ENCODE data around the gene STX10.

The STX10 gene

GRCh38 chr19:13100841-13101589 lies 49.2 kb downstream of the STX10 start:
- Histone ChIP-seq H3K4me1 (ENCODE audit: control extremely low read depth in 1 of 4, control insufficient read depth in 4 of 4, insufficient read depth in 4 of 4, low read length in 3 of 4) (peaks cover 3 to 78% (median 64%) of the 10 kb centered on the region in 4 experiments), H3K4me3 (ENCODE audit: control insufficient read depth in 1 of 7, extremely low read depth in 1 of 7, insufficient read depth in 4 of 7, low read depth in 2 of 7, low read length in 6 of 7) (peak overlapping the region; percentile 79 to 100 (median 94)), H3K27me3 (replicated peaks in 2 of 5; ENCODE audit: control insufficient read depth in 4 of 5, insufficient read depth in 5 of 5, low read length in 4 of 5) (no peaks in the 10 kb centered on the region), H3K9me3 (ENCODE audit: control extremely low read depth in 1 of 5, control insufficient read depth in 4 of 5, insufficient read depth in 2 of 5, low read depth in 1 of 5, low read length in 4 of 5) (no peaks in the 10 kb centered on the region), H3K27ac (ENCODE audit: insufficient read depth in 1 of 2, low read depth in 1 of 2, low read length in 2 of 2, poor library complexity in 1 of 2, severe bottlenecking in 2 of 2) (peak overlapping the region; percentile 80 to 95), H3K36me3 (ENCODE audit: control insufficient read depth in 4 of 4, insufficient read depth in 4 of 4, low read length in 3 of 4) (peaks cover 0 to 30% (median 10%) of the 10 kb centered on the region in 4 experiments)
- WGBS (ENCODE audit: insufficient coverage): 2% methylated on average over 10 of the region's 18 CpGs
- peak in 2 of 3 donors; percentile 49 to 58 for DNase-seq
- CTCF ChIA-PET: interaction anchor here (0.5 to 2.6 kb wide), 12 partner anchors 14 to 136 kb away, joined by 3 to 8 read pairs (median 4); no protein-coding TSS in a partner anchor
- POLR2A ChIA-PET: interaction anchor here (0.8 to 9.5 kb wide), 7 partner anchors 15 to 159 kb away, joined by 3 to 156 read pairs (median 4); partner anchors contain the start of genes IER2, NACC1, STX10 and TRMT1

- DNase-seq: peak; percentile 67 to 92 (median 90)
- H3K27ac ChIP-seq (ENCODE audit: insufficient read depth in 1 of 2, low read depth in 1 of 2, low read length in 2 of 2, poor library complexity in 1 of 2, severe bottlenecking in 2 of 2): peak overlapping the region; percentile 75 to 95
- ChIA-PET CTCF (interaction anchor here (0.8 to 2.6 kb wide), 3 partner anchors 39 to 163 kb away, joined by 3 to 8 read pairs (median 3); no protein-coding TSS in a partner anchor), POLR2A (interaction anchor here (1.0 to 9.5 kb wide), 5 partner anchors 16 to 135 kb away, joined by 3 to 156 read pairs (median 5); partner anchors contain the start of genes IER2, NACC1, STX10 and TRMT1)
- peaks cover 3 to 77% (median 61%) of the 10 kb centered on the region in 4 experiments for H3K4me1 ChIP-seq (ENCODE audit: control extremely low read depth in 1 of 4, control insufficient read depth in 4 of 4, insufficient read depth in 4 of 4, low read length in 3 of 4)
- peaks cover 0 to 30% (median 10%) of the 10 kb centered on the region in 4 experiments for H3K36me3 ChIP-seq (ENCODE audit: control insufficient read depth in 4 of 4, insufficient read depth in 4 of 4, low read length in 3 of 4)
- no peaks in the 10 kb centered on the region for H3K27me3 ChIP-seq (replicated peaks in 2 of 5; ENCODE audit: control insufficient read depth in 4 of 5, insufficient read depth in 5 of 5, low read length in 4 of 5)
- H3K4me3 ChIP-seq (ENCODE audit: control insufficient read depth in 1 of 7, extremely low read depth in 1 of 7, insufficient read depth in 4 of 7, low read depth in 2 of 7, low read length in 6 of 7): peak overlapping the region in 6 of 7 experiments; percentile 92 to 100 (median 96)
- no peaks in the 10 kb centered on the region for H3K9me3 ChIP-seq (ENCODE audit: control extremely low read depth in 1 of 5, control insufficient read depth in 4 of 5, insufficient read depth in 2 of 5, low read depth in 1 of 5, low read length in 4 of 5)
- WGBS (ENCODE audit: insufficient coverage): 2% methylated on average over 7 of the region's 12 CpGs
Observed at GRCh38 chr19:13100031-13100588, 50.1 kb downstream of the STX10 start.

GRCh38 chr19:13099073-13099999 lies 50.8 kb downstream of the STX10 start:
- Histone ChIP-seq H3K27me3 (replicated peaks in 2 of 5; ENCODE audit: control insufficient read depth in 4 of 5, insufficient read depth in 5 of 5, low read length in 4 of 5) (no peaks in the 10 kb centered on the region), H3K27ac (ENCODE audit: insufficient read depth in 1 of 2, low read depth in 1 of 2, low read length in 2 of 2, poor library complexity in 1 of 2, severe bottlenecking in 2 of 2) (peak overlapping the region; percentile 75 to 95), H3K9me3 (ENCODE audit: control extremely low read depth in 1 of 5, control insufficient read depth in 4 of 5, insufficient read depth in 2 of 5, low read depth in 1 of 5, low read length in 4 of 5) (no peaks in the 10 kb centered on the region), H3K4me1 (ENCODE audit: control extremely low read depth in 1 of 4, control insufficient read depth in 4 of 4, insufficient read depth in 4 of 4, low read length in 3 of 4) (peaks cover 3 to 78% (median 61%) of the 10 kb centered on the region in 4 experiments), H3K36me3 (ENCODE audit: control insufficient read depth in 4 of 4, insufficient read depth in 4 of 4, low read length in 3 of 4) (peaks cover 0 to 30% (median 10%) of the 10 kb centered on the region in 4 experiments), H3K4me3 (ENCODE audit: control insufficient read depth in 1 of 7, extremely low read depth in 1 of 7, insufficient read depth in 4 of 7, low read depth in 2 of 7, low read length in 6 of 7) (peak overlapping the region; percentile 27 to 100 (median 94))
- ChIA-PET POLR2A (interaction anchor here (0.7 to 9.5 kb wide), 6 partner anchors 17 to 134 kb away, joined by 3 to 156 read pairs (median 4); partner anchors contain the start of genes IER2, NACC1, STX10 and TRMT1), CTCF (interaction anchor here (0.8 to 2.6 kb wide), 2 partner anchors 122 to 163 kb away, joined by 3 to 8 read pairs; no protein-coding TSS in a partner anchor)
- DNase-seq: peak; percentile 87 to 94 (median 90)
- under 1% methylated on average over 75 of the region's 77 CpGs for WGBS (ENCODE audit: insufficient coverage)

- ChIA-PET CTCF (no interaction called here), POLR2A (interaction anchor here (9.5 kb wide), 1 partner anchor 55 kb away, joined by 156 read pairs; the partner anchor contains the start of genes IER2 and STX10)
- Histone ChIP-seq H3K9me3 (ENCODE audit: control extremely low read depth in 1 of 5, control insufficient read depth in 4 of 5, insufficient read depth in 2 of 5, low read depth in 1 of 5, low read length in 4 of 5) (no peaks in the 10 kb centered on the region), H3K27me3 (replicated peaks in 2 of 5; ENCODE audit: control insufficient read depth in 4 of 5, insufficient read depth in 5 of 5, low read length in 4 of 5) (no peaks in the 10 kb centered on the region), H3K27ac (ENCODE audit: insufficient read depth in 1 of 2, low read depth in 1 of 2, low read length in 2 of 2, poor library complexity in 1 of 2, severe bottlenecking in 2 of 2) (peak overlapping the region; percentile 58 to 95), H3K4me1 (ENCODE audit: control extremely low read depth in 1 of 4, control insufficient read depth in 4 of 4, insufficient read depth in 4 of 4, low read length in 3 of 4) (peaks cover 3 to 79% (median 61%) of the 10 kb centered on the region in 4 experiments), H3K36me3 (ENCODE audit: control insufficient read depth in 4 of 4, insufficient read depth in 4 of 4, low read length in 3 of 4) (peaks cover 0 to 30% (median 10%) of the 10 kb centered on the region in 4 experiments), H3K4me3 (ENCODE audit: control insufficient read depth in 1 of 7, extremely low read depth in 1 of 7, insufficient read depth in 4 of 7, low read depth in 2 of 7, low read length in 6 of 7) (peak overlapping the region in 6 of 7 experiments; percentile 67 to 100 (median 96))
- WGBS (ENCODE audit: insufficient coverage): under 1% methylated on average over 33 of the region's 58 CpGs
- peak; percentile 86 to 95 (median 92) for DNase-seq
Observed at GRCh38 chr19:13098277-13099072, 51.7 kb downstream of the STX10 start.

GRCh38 chr19:13097463-13098258 lies 52.5 kb downstream of the STX10 start:
- peak in 2 of 3 donors; percentile 56 to 74 for DNase-seq
- Histone ChIP-seq H3K27me3 (replicated peaks in 2 of 5; ENCODE audit: control insufficient read depth in 4 of 5, insufficient read depth in 5 of 5, low read length in 4 of 5) (no peaks in the 10 kb centered on the region), H3K9me3 (ENCODE audit: control extremely low read depth in 1 of 5, control insufficient read depth in 4 of 5, insufficient read depth in 2 of 5, low read depth in 1 of 5, low read length in 4 of 5) (no peaks in the 10 kb centered on the region), H3K4me1 (ENCODE audit: control extremely low read depth in 1 of 4, control insufficient read depth in 4 of 4, insufficient read depth in 4 of 4, low read length in 3 of 4) (peaks cover 3 to 78% (median 57%) of the 10 kb centered on the region in 4 experiments), H3K27ac (ENCODE audit: insufficient read depth in 1 of 2, low read depth in 1 of 2, low read length in 2 of 2, poor library complexity in 1 of 2, severe bottlenecking in 2 of 2) (peak overlapping the region; percentile 61 to 84), H3K36me3 (ENCODE audit: control insufficient read depth in 4 of 4, insufficient read depth in 4 of 4, low read length in 3 of 4) (peaks cover 0 to 30% (median 10%) of the 10 kb centered on the region in 4 experiments), H3K4me3 (ENCODE audit: control insufficient read depth in 1 of 7, extremely low read depth in 1 of 7, insufficient read depth in 4 of 7, low read depth in 2 of 7, low read length in 6 of 7) (peak overlapping the region; percentile 41 to 100 (median 89))
- ChIA-PET CTCF (interaction anchor here (9.3 kb wide), 1 partner anchor 122 kb away, joined by 154 read pairs; no protein-coding TSS in a partner anchor), POLR2A (interaction anchor here (1.7 to 9.5 kb wide), 3 partner anchors 7 to 55 kb away, joined by 4 to 156 read pairs (median 27); partner anchors contain the start of genes IER2 and STX10)
- under 1% methylated on average over 42 of the region's 69 CpGs for WGBS (ENCODE audit: insufficient coverage)
